HepG2 (cell line): ENCODE results near the gene FBXO10.

ENCODE experiments used
- SRSF9 ChIP-seq: fragments of 200-400 bp; formaldehyde crosslinking; IDR thresholded peaks from 2 replicates; pipeline ENCODE4 v1.6.1; 2018; ENCODE audit warnings: borderline replicate concordance, mild to moderate bottlenecking, low read depth, low read length; ENCODE audit not compliant: insufficient read depth, poor library complexity, severe bottlenecking
- ZBTB1 ChIP-seq: sonication (generic); formaldehyde crosslinking; IDR thresholded peaks from 2 replicates; pipeline ENCODE4 v1.4.0; 2020; ENCODE audit warnings: missing genetic modification reagents, borderline replicate concordance
- ZNF788 ChIP-seq: sonication (generic); formaldehyde crosslinking; IDR thresholded peaks from 2 replicates; pipeline ENCODE4 v1.5.0; 2020; ENCODE audit warnings: mild to moderate bottlenecking, missing genetic modification reagents, borderline replicate concordance

DNA sequence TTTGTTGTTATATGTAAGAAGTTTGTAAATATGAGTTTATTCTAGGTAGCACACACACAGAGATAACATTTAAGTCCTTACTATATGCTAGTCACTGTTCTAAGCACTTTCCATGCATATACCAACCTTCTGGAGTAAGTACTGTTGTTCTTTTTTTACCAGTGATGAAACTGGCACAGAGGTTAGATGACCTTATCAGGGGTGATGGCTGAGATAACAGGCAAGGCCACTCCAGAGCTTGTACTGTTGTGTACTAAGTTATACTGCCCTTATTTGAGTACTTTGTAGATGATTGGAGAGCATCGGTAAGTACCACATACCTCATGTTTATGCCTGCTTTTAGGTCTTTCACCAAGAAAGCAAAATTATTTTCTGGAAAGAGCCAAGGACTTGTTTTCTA is 84.2 kb downstream of the FBXO10 start:
- TF ChIP-seq ZBTB1 (CRISPR knock-in tag) (no peak), ZNF788 (no peak), SRSF9 (no peak)
